IgD-negative memory B cell (primary cell): Measurements from ENCODE around the gene GIMD1. TPM values are rescaled to one million over a fixed set of nuclear protein-coding genes. Genes with fewer than 3 reads are reported as not detected.

Experiments
- H3K27ac Mint-ChIP-seq, 3 donors: one replicate each; pipeline ENCODE4 v1.8.0; 2020 to 2022; ENCODE audit warnings: mild to moderate bottlenecking in 3 of 3, mixed read lengths in 3 of 3, moderate library complexity in 1 of 3
- H3K27me3 Mint-ChIP-seq: one replicate; pipeline ENCODE4 v1.8.0; 2021; ENCODE audit warnings: mixed read lengths
- H3K36me3 Mint-ChIP-seq: one replicate; pipeline ENCODE4 v1.8.0; 2020; ENCODE audit warnings: mild to moderate bottlenecking, mixed read lengths
- H3K4me1 Mint-ChIP-seq, 3 donors: one replicate each; pipeline ENCODE4 v1.8.0; 2020 to 2022; ENCODE audit warnings: mixed read lengths in 3 of 3, mild to moderate bottlenecking in 1 of 3
- H3K4me3 Mint-ChIP-seq, 4 donors: one replicate each; pipeline ENCODE4 v1.8.0; 2020 to 2022; ENCODE audit warnings: mild to moderate bottlenecking in 4 of 4, mixed read lengths in 4 of 4, moderate library complexity in 3 of 4
- H3K9me3 Mint-ChIP-seq, 3 donors: one replicate each; pipeline ENCODE4 v1.8.0; 2020 to 2021; ENCODE audit warnings: mixed read lengths in 3 of 3, mild to moderate bottlenecking in 1 of 3
- polyA plus RNA-seq: library from polyadenylated mRNA; unstranded; fragments of 300-500 nt; fragmentation: Illumina TruSeq; gene quantifications from one replicate; pipeline ENCODE4 v1.2.3, GENCODE V29; 2021

Gene GIMD1
- polyA plus RNA-seq, 1 donor from 2014 or later, result not detected

GRCh38 chr4:106366026-106366425 lies 2.6 kb downstream of the GIMD1 start:
- Mint-ChIP-seq H3K36me3 (no peaks in the 10 kb centered on the region), H3K4me3 (no peak overlapping the region), H3K9me3 (peaks cover 0 to 2% (median 0%) of the 10 kb centered on the region in 3 donors)

GRCh38 chr4:106365613-106366012 lies 3.0 kb downstream of the GIMD1 start:
- H3K9me3 Mint-ChIP-seq, result peaks cover 0 to 2% (median 0%) of the 10 kb centered on the region in 3 donors
- H3K27me3 Mint-ChIP-seq, result peaks cover 5% of the 10 kb centered on the region
- no peaks in the 10 kb centered on the region for H3K36me3 Mint-ChIP-seq
- no peak overlapping the region for H3K4me3 Mint-ChIP-seq
- H3K27ac Mint-ChIP-seq, result no peak overlapping the region
- H3K4me1 Mint-ChIP-seq, result peaks cover 0 to 1% (median 0%) of the 10 kb centered on the region in 3 donors

More at GRCh38 chr4:106366026-106366425, 2.6 kb downstream of the GIMD1 start:
- H3K27me3 Mint-ChIP-seq, result peaks cover 5% of the 10 kb centered on the region
- no peak overlapping the region for H3K27ac Mint-ChIP-seq
- H3K4me1 Mint-ChIP-seq, result peaks cover 0 to 1% (median 0%) of the 10 kb centered on the region in 3 donors

- no peaks in the 10 kb centered on the region for H3K9me3 Mint-ChIP-seq
- no peaks in the 10 kb centered on the region for H3K4me1 Mint-ChIP-seq
- H3K27me3 Mint-ChIP-seq, result no peaks in the 10 kb centered on the region
- H3K27ac Mint-ChIP-seq, result no peak overlapping the region
- no peak overlapping the region for H3K4me3 Mint-ChIP-seq
- H3K36me3 Mint-ChIP-seq, result no peaks in the 10 kb centered on the region
These were observed 4.3 kb downstream of the GIMD1 start for GRCh38 chr4:106364282-106364681.

GRCh38 chr4:106362086-106362825 lies 6.3 kb downstream of the GIMD1 start:
- Mint-ChIP-seq H3K4me1 (peaks cover 0 to 2% (median 0%) of the 10 kb centered on the region in 3 donors), H3K27me3 (no peaks in the 10 kb centered on the region), H3K4me3 (no peak overlapping the region), H3K36me3 (no peaks in the 10 kb centered on the region), H3K9me3 (no peaks in the 10 kb centered on the region), H3K27ac (no peak overlapping the region)

- H3K36me3 Mint-ChIP-seq, result no peaks in the 10 kb centered on the region
- peaks cover 0 to 5% (median 4%) of the 10 kb centered on the region in 3 donors for H3K4me1 Mint-ChIP-seq
- no peak overlapping the region for H3K4me3 Mint-ChIP-seq
- H3K27ac Mint-ChIP-seq, result no peak overlapping the region
- no peaks in the 10 kb centered on the region for H3K27me3 Mint-ChIP-seq
- no peaks in the 10 kb centered on the region for H3K9me3 Mint-ChIP-seq
These were observed 9.7 kb downstream of the GIMD1 start for GRCh38 chr4:106358899-106359298.

- H3K4me1 Mint-ChIP-seq, result peaks cover 0 to 9% (median 5%) of the 10 kb centered on the region in 3 donors
- H3K36me3 Mint-ChIP-seq, result no peaks in the 10 kb centered on the region
- no peak overlapping the region for H3K4me3 Mint-ChIP-seq
- no peaks in the 10 kb centered on the region for H3K9me3 Mint-ChIP-seq
- H3K27me3 Mint-ChIP-seq, result no peaks in the 10 kb centered on the region
- peak overlapping the region in 2 of 3 donors; percentile 25 to 44 for H3K27ac Mint-ChIP-seq
These were observed 13.4 kb downstream of the GIMD1 start for GRCh38 chr4:106355193-106355592.

- Mint-ChIP-seq H3K36me3 (peaks cover 5% of the 10 kb centered on the region), H3K27ac (no peak overlapping the region), H3K9me3 (no peaks in the 10 kb centered on the region), H3K27me3 (no peaks in the 10 kb centered on the region), H3K4me3 (no peak overlapping the region), H3K4me1 (peaks cover 0 to 9% (median 5%) of the 10 kb centered on the region in 3 donors)
These were observed 14.8 kb downstream of the GIMD1 start for GRCh38 chr4:106353786-106354185.

- Mint-ChIP-seq H3K27me3 (no peaks in the 10 kb centered on the region), H3K4me1 (peaks cover 1 to 9% (median 3%) of the 10 kb centered on the region in 3 donors), H3K4me3 (no peak overlapping the region), H3K9me3 (no peaks in the 10 kb centered on the region), H3K36me3 (peaks cover 5% of the 10 kb centered on the region), H3K27ac (no peak overlapping the region)
These were observed 17.6 kb downstream of the GIMD1 start for GRCh38 chr4:106351016-106351415.

- Mint-ChIP-seq H3K27me3 (no peaks in the 10 kb centered on the region), H3K36me3 (peaks cover 9% of the 10 kb centered on the region), H3K9me3 (no peaks in the 10 kb centered on the region), H3K4me3 (no peak overlapping the region), H3K4me1 (peaks cover 4 to 10% (median 7%) of the 10 kb centered on the region in 3 donors), H3K27ac (no peak overlapping the region)
These were observed 21.4 kb downstream of the GIMD1 start for GRCh38 chr4:106347167-106347566.

GRCh38 chr4:106344647-106344970 lies 24.0 kb downstream of the GIMD1 start:
- Mint-ChIP-seq H3K27me3 (no peaks in the 10 kb centered on the region), H3K4me3 (no peak overlapping the region), H3K27ac (no peak overlapping the region), H3K4me1 (peaks cover 15 to 25% (median 20%) of the 10 kb centered on the region in 3 donors), H3K36me3 (peaks cover 29% of the 10 kb centered on the region), H3K9me3 (peaks cover 0 to 3% (median 2%) of the 10 kb centered on the region in 3 donors)

- peaks cover 15 to 25% (median 24%) of the 10 kb centered on the region in 3 donors for H3K4me1 Mint-ChIP-seq
- H3K36me3 Mint-ChIP-seq, result peaks cover 30% of the 10 kb centered on the region
- H3K27ac Mint-ChIP-seq, result no peak overlapping the region
These were observed 24.5 kb downstream of the GIMD1 start for GRCh38 chr4:106343865-106344646.

GRCh38 chr4:106340774-106341173 lies 27.8 kb downstream of the GIMD1 start:
- peaks cover 14 to 28% (median 25%) of the 10 kb centered on the region in 3 donors for H3K4me1 Mint-ChIP-seq
- H3K4me3 Mint-ChIP-seq, result peak overlapping the region in 1 of 4 donors; percentile 42
- no peak overlapping the region for H3K27ac Mint-ChIP-seq
- peaks cover 8 to 16% (median 10%) of the 10 kb centered on the region in 3 donors for H3K9me3 Mint-ChIP-seq
- H3K27me3 Mint-ChIP-seq, result no peaks in the 10 kb centered on the region
- H3K36me3 Mint-ChIP-seq, result peaks cover 46% of the 10 kb centered on the region

More at GRCh38 chr4:106343865-106344646, 24.5 kb downstream of the GIMD1 start:
- Mint-ChIP-seq H3K9me3 (peaks cover 2 to 7% (median 2%) of the 10 kb centered on the region in 3 donors), H3K4me3 (no peak overlapping the region), H3K27me3 (no peaks in the 10 kb centered on the region)

GRCh38 chr4:106339431-106339830 lies 29.1 kb downstream of the GIMD1 start:
- Mint-ChIP-seq H3K4me3 (peak overlapping the region in 1 of 4 donors; percentile 9), H3K36me3 (peaks cover 46% of the 10 kb centered on the region), H3K27ac (no peak overlapping the region), H3K9me3 (peaks cover 8 to 16% (median 10%) of the 10 kb centered on the region in 3 donors), H3K27me3 (no peaks in the 10 kb centered on the region), H3K4me1 (peaks cover 14 to 27% (median 25%) of the 10 kb centered on the region in 3 donors)

- H3K27ac Mint-ChIP-seq, result no peak overlapping the region
- H3K36me3 Mint-ChIP-seq, result peaks cover 46% of the 10 kb centered on the region
- peaks cover 8 to 16% (median 10%) of the 10 kb centered on the region in 3 donors for H3K9me3 Mint-ChIP-seq
- H3K27me3 Mint-ChIP-seq, result no peaks in the 10 kb centered on the region
- H3K4me1 Mint-ChIP-seq, result peaks cover 14 to 25% (median 22%) of the 10 kb centered on the region in 3 donors
- peak overlapping the region in 1 of 4 donors; percentile 76 for H3K4me3 Mint-ChIP-seq
These were observed 29.9 kb downstream of the GIMD1 start for GRCh38 chr4:106338671-106339070.

GRCh38 chr4:106337916-106338315 lies 30.7 kb downstream of the GIMD1 start:
- peaks cover 46% of the 10 kb centered on the region for H3K36me3 Mint-ChIP-seq
- H3K4me1 Mint-ChIP-seq, result peaks cover 14 to 23% (median 22%) of the 10 kb centered on the region in 3 donors
- H3K4me3 Mint-ChIP-seq, result no peak overlapping the region
- peaks cover 8 to 16% (median 10%) of the 10 kb centered on the region in 3 donors for H3K9me3 Mint-ChIP-seq
- H3K27ac Mint-ChIP-seq, result no peak overlapping the region
- H3K27me3 Mint-ChIP-seq, result no peaks in the 10 kb centered on the region
